Measurements from ENCODE around the gene PCCA.
"Not testable (repeated sequence)": the region's sequence is repeated elsewhere in the genome, so short reads cannot be mapped to it uniquely, and the experiment has no call there.

The PCCA gene

DNA sequence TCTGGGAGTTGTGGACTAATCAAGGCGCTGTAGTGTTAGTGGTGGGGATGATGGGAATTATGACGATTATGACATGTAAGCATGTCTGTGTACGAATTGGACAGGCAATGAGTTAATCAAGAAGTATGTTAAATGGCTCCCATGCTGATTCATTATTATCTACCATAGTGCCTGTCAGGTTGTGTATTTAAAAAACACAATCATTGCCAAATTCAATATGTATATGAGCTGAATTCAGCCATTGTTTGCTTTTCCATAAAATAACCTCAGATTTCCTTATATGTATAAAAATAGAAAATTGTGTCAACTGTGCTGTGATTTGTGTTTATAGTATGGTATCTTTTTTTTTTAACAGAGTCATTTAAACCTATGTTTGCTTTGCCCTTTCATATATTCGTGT is 37.1 kb downstream of the PCCA start:
- TF ChIP-seq POLR2AphosphoS5 (IDR thresholded peaks at IDR 0.05; ENCODE audit: low read depth, low read length), result no peak
- TF ChIP-seq POLR2A (IDR thresholded peaks at IDR 0.05; ENCODE audit: low read depth, low read length), result no peak
- TF ChIP-seq TAF1 (IDR thresholded peaks at IDR 0.05; ENCODE audit: borderline replicate concordance, low read depth, low read length), result no peak
- FAIRE-seq (no peak), DNase-seq (ENCODE audit: insufficient read length) (no peak)

DNA sequence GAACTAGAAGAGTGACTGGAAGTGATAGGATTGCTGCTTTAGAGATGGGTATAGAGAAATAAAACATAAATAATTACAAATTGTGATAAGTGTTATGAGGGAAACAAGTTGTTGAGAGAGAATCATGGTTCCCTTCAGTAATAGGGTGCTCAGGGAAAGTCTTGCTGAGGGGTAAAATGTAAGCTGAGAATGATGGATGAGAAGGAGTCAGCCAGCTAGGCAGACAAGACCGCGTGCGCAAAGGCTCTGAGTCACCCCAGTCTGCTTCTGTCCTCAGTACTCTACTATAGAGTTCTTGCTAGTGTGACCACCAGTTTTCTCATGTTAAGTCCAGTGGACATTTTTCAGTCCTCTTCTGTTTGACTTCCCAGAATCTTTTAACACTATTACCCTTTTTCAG is 39.5 kb downstream of the PCCA start:
- FAIRE-seq (no peak), DNase-seq (ENCODE audit: insufficient read length) (no peak)
- no peak for TF ChIP-seq TAF1 (IDR thresholded peaks at IDR 0.05; ENCODE audit: borderline replicate concordance, low read depth, low read length)
- no peak for TF ChIP-seq POLR2AphosphoS5 (IDR thresholded peaks at IDR 0.05; ENCODE audit: low read depth, low read length)
- no peak for TF ChIP-seq POLR2A (IDR thresholded peaks at IDR 0.05; ENCODE audit: low read depth, low read length)

DNA sequence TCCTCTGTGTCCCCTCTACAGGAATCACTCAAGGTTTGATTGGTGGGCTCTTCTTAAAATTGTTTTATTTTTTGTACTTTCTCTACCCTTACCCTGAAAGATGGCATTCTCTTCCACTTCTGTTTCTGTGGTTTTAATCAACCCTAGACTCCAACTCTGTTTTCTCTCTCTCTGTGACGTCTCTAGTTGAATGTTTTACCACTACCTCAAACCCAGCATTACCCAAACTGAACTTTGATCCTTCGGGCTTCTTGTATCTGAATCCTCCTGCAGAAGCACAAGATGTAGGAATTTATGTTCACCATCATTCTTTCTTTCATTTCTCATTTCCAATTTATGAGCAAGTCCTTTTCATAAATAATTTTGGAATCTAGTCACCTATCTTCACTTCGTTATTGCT is 39.9 kb downstream of the PCCA start:
- FAIRE-seq, result no peak
- no peak for DNase-seq (ENCODE audit: insufficient read length)
- no peak for TF ChIP-seq POLR2AphosphoS5 (IDR thresholded peaks at IDR 0.05; ENCODE audit: low read depth, low read length)
- TF ChIP-seq TAF1 (IDR thresholded peaks at IDR 0.05; ENCODE audit: borderline replicate concordance, low read depth, low read length), result no peak
- TF ChIP-seq POLR2A (IDR thresholded peaks at IDR 0.05; ENCODE audit: low read depth, low read length), result no peak

DNA sequence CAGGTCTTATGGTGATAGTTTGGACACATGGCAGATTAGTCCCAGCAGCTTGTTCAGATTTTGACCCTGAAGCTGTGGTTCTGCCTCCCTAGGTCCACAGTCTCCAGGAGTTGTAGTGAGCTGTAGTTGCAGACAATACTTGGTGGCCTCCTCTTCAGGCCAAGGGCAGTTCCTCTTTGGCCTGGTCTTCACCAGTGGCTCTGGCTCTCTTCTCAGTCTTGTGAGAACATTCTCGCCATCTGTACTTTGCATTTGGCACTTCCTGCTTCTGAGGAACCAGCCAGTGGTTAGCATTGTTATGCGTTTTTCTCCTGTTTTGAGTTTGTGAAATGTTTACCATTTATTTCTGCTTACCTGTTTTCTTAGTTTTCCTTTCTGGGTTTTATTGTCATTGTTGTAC is 40.7 kb downstream of the PCCA start:
- TF ChIP-seq TAF1 (IDR thresholded peaks at IDR 0.05; ENCODE audit: borderline replicate concordance, low read depth, low read length), result no peak
- no peak for TF ChIP-seq POLR2AphosphoS5 (IDR thresholded peaks at IDR 0.05; ENCODE audit: low read depth, low read length)
- TF ChIP-seq POLR2A (IDR thresholded peaks at IDR 0.05; ENCODE audit: low read depth, low read length), result no peak
- FAIRE-seq (peak; percentile 80), DNase-seq (ENCODE audit: insufficient read length) (no peak)

DNA sequence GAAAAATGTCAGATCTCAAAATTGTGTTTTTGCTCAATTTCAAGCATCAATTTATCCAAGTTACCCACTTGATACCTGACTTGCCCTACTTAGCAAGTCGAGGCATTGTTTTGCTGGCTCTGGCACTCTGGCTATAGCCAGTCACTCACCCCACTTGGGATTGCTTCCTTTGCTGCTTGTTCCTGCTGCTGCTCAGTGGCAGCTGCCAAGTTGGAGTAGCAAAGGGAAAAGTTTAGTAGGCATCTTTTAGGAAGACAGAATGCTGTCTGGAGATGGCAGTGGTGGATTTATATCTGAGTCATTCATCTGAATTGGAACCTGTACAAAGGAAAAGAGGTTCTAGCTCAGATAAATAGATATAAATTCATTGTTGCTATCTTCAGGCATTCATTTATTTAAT is 41.2 kb downstream of the PCCA start:
- FAIRE-seq (peak; percentile 73), DNase-seq (ENCODE audit: insufficient read length) (no peak)
- TF ChIP-seq POLR2A (IDR thresholded peaks at IDR 0.05; ENCODE audit: low read depth, low read length), result no peak
- TF ChIP-seq POLR2AphosphoS5 (IDR thresholded peaks at IDR 0.05; ENCODE audit: low read depth, low read length), result no peak
- no peak for TF ChIP-seq TAF1 (IDR thresholded peaks at IDR 0.05; ENCODE audit: borderline replicate concordance, low read depth, low read length)

DNA sequence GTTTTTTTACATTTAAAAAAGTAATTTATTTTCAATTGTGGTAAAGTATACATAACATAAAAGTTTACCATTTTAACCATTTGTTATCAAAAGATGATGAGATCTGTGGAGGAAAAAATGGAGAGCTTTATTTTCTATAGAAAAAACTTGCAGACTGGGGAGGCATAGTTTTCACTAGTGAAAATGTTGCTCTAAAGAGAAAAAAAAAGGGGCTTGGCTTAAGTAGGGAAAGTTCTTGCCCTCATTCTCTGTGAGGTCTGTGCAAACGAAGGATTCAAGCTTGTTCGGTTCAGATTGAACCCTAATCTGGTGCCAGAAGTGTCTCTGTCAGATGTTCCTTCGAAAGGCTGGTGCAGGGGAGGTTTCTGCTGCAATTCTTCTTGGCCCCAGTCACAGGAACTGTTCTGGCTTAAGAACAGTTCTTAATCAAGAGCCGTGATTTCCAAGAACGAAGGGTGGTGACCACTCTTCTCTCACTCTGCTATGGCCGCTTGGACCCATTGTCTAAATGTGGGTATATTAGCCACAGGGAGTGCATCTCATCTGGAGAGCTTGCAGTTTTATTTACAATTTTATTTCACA is 42.1 kb downstream of the PCCA start:
- DNase-seq (ENCODE audit: insufficient read length), result no peak
- no peak for TF ChIP-seq TAF1 (IDR thresholded peaks at IDR 0.05; ENCODE audit: borderline replicate concordance, low read depth, low read length)
- TF ChIP-seq POLR2A (IDR thresholded peaks at IDR 0.05; ENCODE audit: low read depth, low read length), result no peak
- FAIRE-seq, result no peak

DNA sequence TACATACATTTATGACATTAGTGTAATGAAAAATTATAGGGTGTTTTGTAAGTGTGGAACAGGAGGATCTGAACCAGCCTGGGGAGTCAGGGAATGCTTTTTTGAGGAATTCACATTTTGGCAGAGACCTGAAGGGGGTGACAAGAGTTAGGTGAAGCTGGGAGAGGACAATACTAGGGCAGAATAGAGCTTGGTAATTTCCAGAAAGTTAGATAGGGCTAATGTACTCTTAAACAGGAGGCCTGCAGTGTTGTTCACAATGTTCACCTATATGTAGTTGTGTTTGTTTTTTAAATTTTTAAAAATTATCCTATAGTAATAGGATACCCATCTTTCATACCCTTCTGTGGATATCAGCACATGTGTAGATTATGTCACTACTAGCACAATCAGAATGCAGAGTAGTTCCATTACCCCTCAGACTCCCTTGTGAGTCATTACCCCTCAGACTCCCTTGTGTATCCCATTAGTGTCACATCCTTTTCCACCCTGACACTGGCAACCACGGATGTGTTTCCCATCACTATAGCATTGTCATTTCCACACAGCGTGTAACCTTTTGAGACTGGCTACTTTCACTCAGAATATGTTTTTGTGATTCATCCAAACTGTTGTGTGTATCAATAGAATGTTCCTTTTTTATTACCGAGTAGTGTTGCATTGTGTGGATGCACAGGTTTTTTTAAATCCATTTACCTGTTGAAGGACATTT is 43.1 kb downstream of the PCCA start:
- no peak for DNase-seq (ENCODE audit: insufficient read length)
- TF ChIP-seq POLR2AphosphoS5 (IDR thresholded peaks at IDR 0.05; ENCODE audit: low read depth, low read length) (no peak), POLR2A (IDR thresholded peaks at IDR 0.05; ENCODE audit: low read depth, low read length) (no peak), TAF1 (IDR thresholded peaks at IDR 0.05; ENCODE audit: borderline replicate concordance, low read depth, low read length) (no peak)
- FAIRE-seq, result peak; percentile 46

DNA sequence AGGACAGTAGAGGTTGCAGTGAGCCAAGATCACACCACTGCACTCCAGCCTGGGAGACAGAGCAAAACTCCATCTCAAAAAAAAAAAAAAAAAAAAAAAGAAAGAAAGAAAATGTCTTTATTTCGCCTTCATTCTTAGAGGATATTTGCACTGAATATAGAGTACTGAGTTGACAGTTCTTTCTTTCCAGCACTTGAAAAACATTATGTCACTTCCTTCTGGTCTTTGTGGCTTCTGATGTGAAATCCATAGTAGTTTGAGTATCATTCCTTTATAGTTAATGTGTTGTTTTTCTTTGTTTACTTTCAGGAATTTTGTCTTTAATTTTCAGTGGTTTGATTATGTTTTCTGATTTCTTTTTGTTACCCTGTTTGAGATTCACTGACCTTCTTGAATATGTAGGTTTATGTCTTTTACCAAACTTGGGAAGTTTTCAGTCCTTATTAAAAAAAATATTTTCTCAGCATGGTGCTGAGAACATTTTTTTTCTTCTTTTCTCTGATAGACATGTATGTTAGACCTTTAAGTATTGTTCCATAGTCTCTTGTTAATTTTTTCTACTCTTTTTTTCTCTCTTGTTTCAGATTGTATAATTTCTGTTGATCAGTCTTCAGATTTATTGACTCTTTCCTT is 50.1 kb downstream of the PCCA start:
- no peak for DNase-seq (ENCODE audit: insufficient read length)
- TF ChIP-seq POLR2A (IDR thresholded peaks at IDR 0.05; ENCODE audit: low read depth, low read length), result no peak
- no peak for TF ChIP-seq POLR2AphosphoS5 (IDR thresholded peaks at IDR 0.05; ENCODE audit: low read depth, low read length)
- TF ChIP-seq TAF1 (IDR thresholded peaks at IDR 0.05; ENCODE audit: borderline replicate concordance, low read depth, low read length), result no peak
- no peak for FAIRE-seq

DNA sequence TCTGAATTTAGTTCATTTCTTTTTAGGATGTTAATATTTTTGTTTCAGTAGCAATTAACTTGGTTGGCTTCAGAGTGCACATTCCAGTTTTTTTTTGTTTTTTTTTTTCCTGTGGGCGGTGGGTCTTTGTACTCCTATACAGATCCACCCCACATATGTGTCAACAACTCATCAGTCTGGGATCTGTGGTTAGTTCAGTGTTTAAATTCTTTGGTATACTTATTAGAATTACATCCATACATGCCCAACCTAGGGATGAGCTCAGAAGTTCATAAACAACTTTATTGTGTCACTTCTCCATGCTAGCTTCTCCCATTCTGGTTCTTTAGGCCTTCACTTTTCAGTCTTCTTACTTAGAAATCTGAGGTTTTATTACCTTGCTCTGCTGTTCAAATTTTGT is 50.9 kb downstream of the PCCA start:
- FAIRE-seq (no peak), DNase-seq (ENCODE audit: insufficient read length) (no peak)
- TF ChIP-seq TAF1 (IDR thresholded peaks at IDR 0.05; ENCODE audit: borderline replicate concordance, low read depth, low read length), result no peak
- no peak for TF ChIP-seq POLR2A (IDR thresholded peaks at IDR 0.05; ENCODE audit: low read depth, low read length)

DNA sequence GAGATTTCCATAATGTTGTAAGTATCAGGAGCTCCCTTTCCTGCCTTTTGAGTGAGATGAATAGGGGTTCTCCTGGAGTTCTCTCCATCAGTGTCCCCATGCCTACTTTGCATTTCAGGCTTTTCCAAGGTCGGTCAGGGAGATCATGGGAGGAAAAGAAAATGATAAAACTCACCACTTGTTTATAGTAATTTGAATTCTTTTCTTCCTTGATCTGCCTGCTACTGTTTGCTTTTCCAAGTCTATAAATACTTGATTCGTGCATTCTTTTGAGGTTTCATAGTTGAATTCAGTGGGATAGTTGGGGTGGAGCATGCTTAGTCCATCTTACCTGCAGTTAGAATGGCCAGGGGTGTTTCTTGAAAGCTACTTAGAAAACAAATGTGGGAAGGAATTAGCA is 51.5 kb downstream of the PCCA start:
- TF ChIP-seq POLR2AphosphoS5 (IDR thresholded peaks at IDR 0.05; ENCODE audit: low read depth, low read length) (no peak), POLR2A (IDR thresholded peaks at IDR 0.05; ENCODE audit: low read depth, low read length) (no peak), TAF1 (IDR thresholded peaks at IDR 0.05; ENCODE audit: borderline replicate concordance, low read depth, low read length) (no peak)
- DNase-seq (ENCODE audit: insufficient read length), result no peak
- FAIRE-seq, result no peak

DNA sequence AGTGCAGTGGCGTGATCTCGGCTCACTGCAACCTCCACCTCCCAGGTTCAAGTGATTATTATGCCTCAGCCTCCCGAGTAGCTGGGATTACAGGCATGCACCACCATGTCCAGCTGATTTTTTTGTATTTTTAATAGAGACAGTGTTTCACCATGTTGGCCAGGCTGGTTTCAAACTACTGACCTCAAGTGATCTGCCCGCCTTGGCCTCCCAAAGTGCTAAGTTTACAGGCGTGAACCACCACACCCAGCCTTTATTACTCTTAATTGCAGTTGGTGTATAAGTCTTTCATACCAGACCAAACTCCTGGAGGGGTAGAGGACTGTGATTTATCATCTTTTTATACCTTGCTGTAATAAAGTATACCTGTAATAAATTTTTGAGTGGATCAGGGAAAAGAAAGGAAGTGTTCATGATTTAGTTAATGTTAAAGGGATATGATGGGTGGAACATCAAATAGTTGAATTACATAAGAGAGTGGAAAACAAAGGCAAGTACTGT is 52.6 kb downstream of the PCCA start:
- not testable (repeated sequence) for FAIRE-seq; DNase-seq (ENCODE audit: insufficient read length)

DNA sequence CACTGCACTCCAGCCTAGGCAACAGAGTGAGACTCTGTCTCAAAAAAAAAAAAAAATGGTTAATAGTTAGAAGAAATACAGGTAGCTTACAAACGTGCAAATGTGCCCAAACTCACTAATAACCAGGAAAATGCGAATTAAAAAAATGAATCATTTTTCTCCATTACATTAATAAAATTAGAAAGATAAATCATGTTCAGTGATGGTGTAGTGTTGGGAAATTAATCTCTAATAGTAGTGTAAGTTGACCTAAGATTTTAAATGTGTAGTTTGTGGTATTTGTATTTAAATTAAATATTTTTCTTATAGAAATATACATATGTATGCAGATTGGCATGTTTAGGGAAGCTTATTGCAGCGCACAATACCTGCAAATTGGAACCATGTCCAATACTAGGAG is 57.6 kb downstream of the PCCA start:
- TF ChIP-seq TAF1 (IDR thresholded peaks at IDR 0.05; ENCODE audit: borderline replicate concordance, low read depth, low read length) (no peak), POLR2A (IDR thresholded peaks at IDR 0.05; ENCODE audit: low read depth, low read length) (no peak), POLR2AphosphoS5 (IDR thresholded peaks at IDR 0.05; ENCODE audit: low read depth, low read length) (no peak)
- no peak for DNase-seq (ENCODE audit: insufficient read length)
- no peak for FAIRE-seq

Data from GM12892 (cell line).